Prostate gland (tissue), 2 donors: ENCODE results near the gene AOC1. TPM values are rescaled to one million over a fixed set of nuclear protein-coding genes. Genes with fewer than 3 reads are reported as not detected.

ENCODE experiments used
- DNase-seq: peaks from one replicate; pipeline ENCODE4 v3.0.0-alpha.2; 2019; ENCODE audit warnings: low spot score
- H3K27ac ChIP-seq, 2 donors: fragments of 200-600 bp; sonication (generic); 2 replicates each; pipeline ENCODE4 v1.5.1; 2017 to 2019
- H3K27me3 ChIP-seq: fragments of 200-600 bp; sonication (generic); replicated peaks from 2 replicates; pipeline ENCODE4 v1.5.1; 2019; ENCODE audit not compliant: insufficient read depth
- H3K36me3 ChIP-seq, 2 donors: fragments of 200-600 bp; sonication (generic); 1 replicate in 1 of 2; 2 replicates in 1 of 2; pipeline versions ENCODE4 v1.5.1 to v1.8.1; 2017 to 2019
- H3K4me1 ChIP-seq: fragments of 200-600 bp; sonication (generic); replicated peaks from 2 replicates; pipeline ENCODE4 v1.5.1; 2019
- H3K4me3 ChIP-seq, 2 donors: fragments of 200-600 bp; sonication (generic); 2 replicates each; pipeline ENCODE4 v1.5.1; 2017 to 2019
- H3K9me3 ChIP-seq: fragments of 200-600 bp; sonication (generic); 2 replicates; pipeline ENCODE4 v1.5.1; 2017
- POLR2A ChIP-seq: fragments of 450-650 bp; IDR thresholded peaks from one replicate; pipeline ENCODE4 v1.6.1; 2016; ENCODE audit warnings: antibody characterized with exemption, mild to moderate bottlenecking
- POLR2AphosphoS5 ChIP-seq: sonication (generic); formaldehyde crosslinking; IDR thresholded peaks from one replicate; pipeline ENCODE4 v1.6.1; 2017; ENCODE audit warnings: antibody characterized with exemption
- WGBS: methylation state at CpG from one replicate; pipeline ENCODE4 v1.1.5; 2018; 5-methylcytosine and 5-hydroxymethylcytosine counted together
- intact Hi-C: fragments of 100-400 bp; cut with DNase I; formaldehyde crosslinking; loops from one replicate; pipeline ENCODE4 v1.14.2; 2022
- total RNA-seq, 2 donors: library from RNA; depleted of rRNA; stranded (reverse); fragments of >200 nt; gene quantifications; one replicate each; pipeline ENCODE4 v1.1.0, GENCODE V29; 2016
- TF ChIP-seq, protein P1 (sequence below), 4 experiments: fragments of 200-600 bp in 2 of 4; fragments of 450-650 bp in 2 of 4; sonication (generic) in 2 of 4; IDR thresholded peaks; 1 replicate in 3 of 4; 2 replicates in 1 of 4; pipeline ENCODE4 v1.5.1; 2016 to 2019; ENCODE audit warnings: antibody characterized with exemption in 4 of 4, mild to moderate bottlenecking in 2 of 4, moderate library complexity in 2 of 4

Gene AOC1
- total RNA-seq, 2 donors from 2014 or later, result 2.1 to 3.1 TPM

DNA sequence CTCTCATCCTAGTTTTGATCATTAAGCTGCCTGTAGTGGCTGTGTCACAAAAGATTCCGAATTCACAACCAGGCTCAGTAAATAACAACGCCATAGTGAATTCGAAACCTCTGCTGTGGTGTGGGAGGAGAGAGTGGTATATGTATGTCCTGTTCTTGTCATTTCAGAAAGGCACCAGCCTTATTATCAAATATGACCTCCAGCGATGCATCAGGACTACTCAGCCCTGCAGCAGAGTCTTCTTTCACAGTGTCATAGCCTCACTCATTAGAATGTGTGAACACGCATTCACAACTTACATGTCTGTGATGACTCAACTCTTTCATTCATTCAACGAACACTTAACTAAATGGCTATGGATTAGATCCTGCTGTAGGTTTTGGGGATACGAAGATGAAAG is 15.3 kb downstream of the AOC1 start:
- WGBS, result 92% methylated on average over 7 of the region's 7 CpGs
- intact Hi-C loops, result no loop called here

DNA sequence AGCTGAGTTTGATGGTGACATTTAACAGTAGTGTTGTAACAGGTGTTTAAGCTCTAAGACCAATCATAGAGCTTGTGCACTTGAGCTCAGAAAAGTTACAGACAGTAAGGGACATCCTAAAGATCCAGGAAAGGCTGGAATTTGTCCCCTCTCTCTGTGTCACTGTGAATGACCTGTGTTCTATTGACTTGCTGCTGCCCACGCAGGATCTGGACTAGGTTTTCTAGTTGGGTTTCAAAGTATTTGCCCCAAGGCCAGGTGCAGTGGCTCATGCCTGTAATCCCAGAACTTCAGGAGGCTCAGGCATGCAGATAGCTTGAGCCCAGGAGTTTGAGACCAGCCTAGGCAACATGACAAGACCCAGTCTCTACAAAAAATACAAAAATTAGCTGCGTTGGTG is 17.1 kb downstream of the AOC1 start:
- no peak overlapping the region for H3K27ac ChIP-seq
- no peaks in the 10 kb centered on the region for H3K9me3 ChIP-seq
- no peak overlapping the region for H3K4me3 ChIP-seq
- intact Hi-C loops, result no loop called here
- H3K36me3 ChIP-seq, result no peaks in the 10 kb centered on the region
- no peaks in the 10 kb centered on the region for H3K4me1 ChIP-seq
- WGBS, result 57% methylated on average over 2 of the region's 2 CpGs
- DNase-seq, result no peak
- H3K27me3 ChIP-seq, result no peaks in the 10 kb centered on the region
- TF ChIP-seq, protein P1, sequence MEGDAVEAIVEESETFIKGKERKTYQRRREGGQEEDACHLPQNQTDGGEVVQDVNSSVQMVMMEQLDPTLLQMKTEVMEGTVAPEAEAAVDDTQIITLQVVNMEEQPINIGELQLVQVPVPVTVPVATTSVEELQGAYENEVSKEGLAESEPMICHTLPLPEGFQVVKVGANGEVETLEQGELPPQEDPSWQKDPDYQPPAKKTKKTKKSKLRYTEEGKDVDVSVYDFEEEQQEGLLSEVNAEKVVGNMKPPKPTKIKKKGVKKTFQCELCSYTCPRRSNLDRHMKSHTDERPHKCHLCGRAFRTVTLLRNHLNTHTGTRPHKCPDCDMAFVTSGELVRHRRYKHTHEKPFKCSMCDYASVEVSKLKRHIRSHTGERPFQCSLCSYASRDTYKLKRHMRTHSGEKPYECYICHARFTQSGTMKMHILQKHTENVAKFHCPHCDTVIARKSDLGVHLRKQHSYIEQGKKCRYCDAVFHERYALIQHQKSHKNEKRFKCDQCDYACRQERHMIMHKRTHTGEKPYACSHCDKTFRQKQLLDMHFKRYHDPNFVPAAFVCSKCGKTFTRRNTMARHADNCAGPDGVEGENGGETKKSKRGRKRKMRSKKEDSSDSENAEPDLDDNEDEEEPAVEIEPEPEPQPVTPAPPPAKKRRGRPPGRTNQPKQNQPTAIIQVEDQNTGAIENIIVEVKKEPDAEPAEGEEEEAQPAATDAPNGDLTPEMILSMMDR (IDR thresholded peaks at IDR 0.05), result no peak
- TF ChIP-seq POLR2A, result no peak
- TF ChIP-seq POLR2AphosphoS5, result no peak

More for the DNA sequence above, 15.3 kb downstream of the AOC1 start:
- DNase-seq, result no peak
- H3K4me1 ChIP-seq, result no peaks in the 10 kb centered on the region
- TF ChIP-seq, protein P1 (IDR thresholded peaks at IDR 0.05), result no peak
- TF ChIP-seq POLR2A (no peak), POLR2AphosphoS5 (no peak)
- H3K4me3 ChIP-seq, result no peak overlapping the region
- H3K27me3 ChIP-seq, result no peaks in the 10 kb centered on the region
- no peaks in the 10 kb centered on the region for H3K9me3 ChIP-seq
- H3K36me3 ChIP-seq, result no peaks in the 10 kb centered on the region
- no peak overlapping the region for H3K27ac ChIP-seq

DNA sequence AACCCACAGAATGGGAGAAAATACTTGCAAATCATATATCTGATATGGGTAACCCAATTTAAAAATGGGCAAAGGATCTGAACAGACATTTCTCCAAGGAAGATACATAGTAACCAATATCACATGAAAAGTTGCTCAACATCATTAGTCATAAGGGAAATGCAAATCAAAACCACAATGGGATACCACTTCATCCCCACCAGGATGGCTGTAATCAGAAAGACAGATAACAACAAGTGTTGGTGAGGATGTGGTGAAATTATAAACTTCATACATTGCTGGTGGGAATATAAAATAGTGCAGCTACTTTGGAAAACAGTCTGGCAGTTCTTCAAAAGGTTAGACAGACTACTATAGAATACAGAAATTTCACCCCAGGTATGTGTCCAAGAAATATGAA is 19.3 kb downstream of the AOC1 start:
- DNase-seq, result no peak
- Histone ChIP-seq H3K27me3 (no peaks in the 10 kb centered on the region), H3K4me1 (no peaks in the 10 kb centered on the region), H3K36me3 (no peaks in the 10 kb centered on the region), H3K27ac (no peak overlapping the region), H3K9me3 (no peaks in the 10 kb centered on the region), H3K4me3 (no peak overlapping the region)
- TF ChIP-seq, protein P1 (IDR thresholded peaks at IDR 0.05), result no peak
- TF ChIP-seq POLR2AphosphoS5 (no peak), POLR2A (no peak)
- intact Hi-C loops, result no loop called here

DNA sequence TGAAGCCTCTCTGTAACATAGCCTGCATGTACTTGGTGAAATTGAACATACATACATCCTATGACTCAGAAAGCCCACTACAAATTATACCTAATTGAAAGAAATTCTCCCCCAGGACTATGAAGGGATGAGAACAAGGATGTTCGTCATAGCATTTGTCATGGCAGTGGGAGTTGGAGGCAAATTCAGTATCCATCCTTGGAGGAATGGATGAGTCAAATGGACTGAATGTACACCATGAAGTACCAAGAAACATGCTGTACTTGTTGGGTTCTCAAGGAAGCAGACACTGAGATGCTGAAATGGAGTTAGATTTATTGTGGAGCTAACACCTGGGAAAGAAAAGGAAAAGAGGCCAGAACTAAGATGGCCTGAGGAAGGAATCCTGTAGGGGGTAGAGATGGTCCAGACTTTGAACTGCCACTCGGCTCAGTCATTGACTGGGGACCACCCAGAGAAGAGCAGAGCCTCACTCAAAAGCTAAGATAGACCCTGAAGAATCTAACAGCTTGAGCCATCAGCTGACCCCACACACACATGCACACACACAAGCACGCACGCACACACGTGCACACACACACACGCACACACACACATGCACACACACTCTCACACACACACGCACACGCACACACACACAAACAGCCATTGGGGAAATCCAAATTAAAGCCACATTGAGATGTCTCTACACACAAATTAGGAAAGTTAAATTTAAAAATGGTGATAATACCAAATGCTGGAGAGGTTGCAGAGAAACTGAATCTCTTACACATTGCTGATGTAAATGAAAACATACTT is 22.3 kb downstream of the AOC1 start:
- WGBS, result 93% methylated on average over 8 of the region's 8 CpGs
- no peak for DNase-seq
- intact Hi-C loops, result no loop called here

More for the DNA sequence above, 22.3 kb downstream of the AOC1 start:
- Histone ChIP-seq H3K4me1 (no peaks in the 10 kb centered on the region), H3K36me3 (no peaks in the 10 kb centered on the region), H3K27ac (no peak overlapping the region), H3K9me3 (no peaks in the 10 kb centered on the region), H3K4me3 (no peak overlapping the region), H3K27me3 (no peaks in the 10 kb centered on the region)
- TF ChIP-seq POLR2AphosphoS5, result no peak
- TF ChIP-seq, protein P1 (IDR thresholded peaks at IDR 0.05), result no peak
- no peak for TF ChIP-seq POLR2A
